Measurements from ENCODE around the gene PNPLA7.

PNPLA7 gene

GRCh38 chr9:137500666-137501397 is 49.4 kb downstream of the PNPLA7 start:
- no peak for DNase-seq (ENCODE audit: low read depth)
- no peak for TF ChIP-seq CTCF (conservative IDR thresholded peaks at IDR 0.05; ENCODE audit: low read depth, low read length)
- H3K4me3 ChIP-seq (ENCODE audit: low read length) = no peak overlapping the region

- H3K4me3 ChIP-seq (ENCODE audit: low read length) = no peak overlapping the region
- no peak for TF ChIP-seq CTCF (conservative IDR thresholded peaks at IDR 0.05; ENCODE audit: low read depth, low read length)
- DNase-seq (ENCODE audit: low read depth) = no peak
These were observed 50.1 kb downstream of the PNPLA7 start for GRCh38 chr9:137499858-137500661.

GRCh38 chr9:137499416-137499815 is 50.8 kb downstream of the PNPLA7 start:
- no peak for DNase-seq (ENCODE audit: low read depth)
- H3K4me3 ChIP-seq (ENCODE audit: low read length) = no peak overlapping the region
- TF ChIP-seq CTCF (conservative IDR thresholded peaks at IDR 0.05; ENCODE audit: low read depth, low read length) = no peak

- DNase-seq (ENCODE audit: low read depth) = no peak
- TF ChIP-seq CTCF (conservative IDR thresholded peaks at IDR 0.05; ENCODE audit: low read depth, low read length) = no peak
- no peak overlapping the region for H3K4me3 ChIP-seq (ENCODE audit: low read length)
These were observed 51.5 kb downstream of the PNPLA7 start for GRCh38 chr9:137498720-137499150.

GRCh38 chr9:137497921-137498719 is 52.1 kb downstream of the PNPLA7 start:
- DNase-seq (ENCODE audit: low read depth) = no peak
- no peak overlapping the region for H3K4me3 ChIP-seq (ENCODE audit: low read length)
- TF ChIP-seq CTCF (conservative IDR thresholded peaks at IDR 0.05; ENCODE audit: low read depth, low read length) = no peak

GRCh38 chr9:137496601-137497375 is 53.4 kb downstream of the PNPLA7 start:
- TF ChIP-seq CTCF (conservative IDR thresholded peaks at IDR 0.05; ENCODE audit: low read depth, low read length) = no peak
- no peak for DNase-seq (ENCODE audit: low read depth)
- H3K4me3 ChIP-seq (ENCODE audit: low read length) = no peak overlapping the region
